22Rv1 (cell line): ENCODE measurements around the gene FDPS.

Experiments
- H3K27ac ChIP-seq: fragments of 450-650 bp; 2 replicates; pipeline ENCODE4 v1.5.1; 2017
- CTCF ChIP-seq: fragments of 450-650 bp; IDR thresholded peaks from 2 replicates; pipeline ENCODE4 v1.5.1; 2017; ENCODE audit warnings: mild to moderate bottlenecking
- ZFX ChIP-seq: fragments of 450-650 bp; IDR thresholded peaks from 2 replicates; pipeline ENCODE4 v1.6.1; 2017; ENCODE audit warnings: antibody characterized with exemption, borderline replicate concordance

The FDPS gene

GRCh38 chr1:155296661-155297060, 12.0 kb upstream of the FDPS start:
- TF ChIP-seq ZFX (no peak), CTCF (no peak)
- H3K27ac ChIP-seq: no peak overlapping the region

- H3K27ac ChIP-seq: no peak overlapping the region
- TF ChIP-seq CTCF (no peak), ZFX (no peak)
Measured at GRCh38 chr1:155297384-155297783, 11.3 kb upstream of the FDPS start.

- H3K27ac ChIP-seq: no peak overlapping the region
- TF ChIP-seq ZFX (no peak), CTCF (no peak)
Measured at GRCh38 chr1:155300024-155300423, 8.6 kb upstream of the FDPS start.

- H3K27ac ChIP-seq: no peak overlapping the region
- TF ChIP-seq ZFX (no peak), CTCF (no peak)
Measured at GRCh38 chr1:155300553-155301329, 7.9 kb upstream of the FDPS start.

- no peak within 1 kb of the TSS for H3K27ac ChIP-seq
- no peak for TF ChIP-seq CTCF
- TF ChIP-seq ZFX: no peak
Measured at GRCh38 chr1:155301342-155301841, 7.3 kb upstream of the FDPS start, which contains the start of gene PKLR. TSS of gene PKLR (minus strand) at chr1:155301438. CDS start at chr1:155301395, 43 bp downstream.

GRCh38 chr1:155304558-155305063, 4.1 kb upstream of the FDPS start:
- H3K27ac ChIP-seq: peak overlapping the region; percentile 55
- no peak for TF ChIP-seq CTCF

GRCh38 chr1:155305881-155306391, 2.7 kb upstream of the FDPS start:
- peak overlapping the region; percentile 55 for H3K27ac ChIP-seq
- TF ChIP-seq CTCF (no peak), ZFX (no peak)
